ENCODE results near the gene RNF157. TPM values are rescaled to one million over a fixed set of nuclear protein-coding genes. Genes with fewer than 3 reads are reported as not detected.
A peak's percentile ranks its signal among the peaks of the same experiment; 100 is the strongest.

The RNF157 gene
- total RNA-seq, 1 experiment from 2014 or later, result 4.0 TPM

DNA sequence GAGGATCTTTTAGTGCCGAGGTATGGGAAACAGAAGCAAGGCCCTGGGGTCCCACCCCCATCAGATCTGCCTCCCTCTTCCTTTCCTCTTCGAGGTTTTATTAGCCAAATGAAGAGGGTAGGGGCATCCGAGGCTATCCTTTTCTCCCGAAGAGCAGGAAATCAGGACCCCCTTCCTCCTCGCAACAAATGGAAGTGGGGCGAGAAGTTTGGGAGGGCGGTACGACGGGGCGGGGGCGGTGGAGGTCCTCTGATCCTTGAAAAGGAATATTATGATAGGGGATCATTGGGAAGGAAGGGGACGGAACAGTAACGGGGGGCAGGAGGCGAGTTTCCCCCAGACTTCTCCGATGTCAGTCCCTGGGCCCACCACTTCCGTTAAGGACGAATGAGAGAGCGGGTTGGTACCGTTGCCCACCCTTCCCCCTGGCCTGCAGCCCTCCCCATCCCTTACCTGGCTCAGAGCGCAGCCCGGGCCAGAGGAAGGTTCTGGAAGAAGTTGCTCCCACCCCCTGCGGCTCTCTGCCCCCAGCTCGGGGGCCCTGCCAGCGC lies 99.6 kb downstream of the RNF157 start:
- Histone ChIP-seq H3K4me1 (ENCODE audit: control insufficient read depth, insufficient read depth, low read length) (peaks cover 21% of the 10 kb centered on the region), H3K27ac (ENCODE audit: low read length) (no peak overlapping the region), H3K9me3 (ENCODE audit: control insufficient read depth, insufficient read depth, low read depth, low read length) (no peaks in the 10 kb centered on the region), H3K27me3 (ENCODE audit: control insufficient read depth, insufficient read depth, low read length) (no peaks in the 10 kb centered on the region), H3K4me3 (ENCODE audit: low read depth in 2 of 2, low read length in 2 of 2) (peak overlapping the region; percentile 52 to 59), H3K36me3 (ENCODE audit: control insufficient read depth, insufficient read depth, low read length) (no peaks in the 10 kb centered on the region)
- TF ChIP-seq POLR2AphosphoS5 (IDR thresholded peaks at IDR 0.05; ENCODE audit: low read depth, low read length) (no peak), TCF7L2 (IDR thresholded peaks at IDR 0.05; ENCODE audit: low read depth, low read length) (no peak), SIN3A (IDR thresholded peaks at IDR 0.05; ENCODE audit: borderline replicate concordance, insufficient read depth, low read depth, low read length) (no peak)
- TF ChIP-seq, protein P1, sequence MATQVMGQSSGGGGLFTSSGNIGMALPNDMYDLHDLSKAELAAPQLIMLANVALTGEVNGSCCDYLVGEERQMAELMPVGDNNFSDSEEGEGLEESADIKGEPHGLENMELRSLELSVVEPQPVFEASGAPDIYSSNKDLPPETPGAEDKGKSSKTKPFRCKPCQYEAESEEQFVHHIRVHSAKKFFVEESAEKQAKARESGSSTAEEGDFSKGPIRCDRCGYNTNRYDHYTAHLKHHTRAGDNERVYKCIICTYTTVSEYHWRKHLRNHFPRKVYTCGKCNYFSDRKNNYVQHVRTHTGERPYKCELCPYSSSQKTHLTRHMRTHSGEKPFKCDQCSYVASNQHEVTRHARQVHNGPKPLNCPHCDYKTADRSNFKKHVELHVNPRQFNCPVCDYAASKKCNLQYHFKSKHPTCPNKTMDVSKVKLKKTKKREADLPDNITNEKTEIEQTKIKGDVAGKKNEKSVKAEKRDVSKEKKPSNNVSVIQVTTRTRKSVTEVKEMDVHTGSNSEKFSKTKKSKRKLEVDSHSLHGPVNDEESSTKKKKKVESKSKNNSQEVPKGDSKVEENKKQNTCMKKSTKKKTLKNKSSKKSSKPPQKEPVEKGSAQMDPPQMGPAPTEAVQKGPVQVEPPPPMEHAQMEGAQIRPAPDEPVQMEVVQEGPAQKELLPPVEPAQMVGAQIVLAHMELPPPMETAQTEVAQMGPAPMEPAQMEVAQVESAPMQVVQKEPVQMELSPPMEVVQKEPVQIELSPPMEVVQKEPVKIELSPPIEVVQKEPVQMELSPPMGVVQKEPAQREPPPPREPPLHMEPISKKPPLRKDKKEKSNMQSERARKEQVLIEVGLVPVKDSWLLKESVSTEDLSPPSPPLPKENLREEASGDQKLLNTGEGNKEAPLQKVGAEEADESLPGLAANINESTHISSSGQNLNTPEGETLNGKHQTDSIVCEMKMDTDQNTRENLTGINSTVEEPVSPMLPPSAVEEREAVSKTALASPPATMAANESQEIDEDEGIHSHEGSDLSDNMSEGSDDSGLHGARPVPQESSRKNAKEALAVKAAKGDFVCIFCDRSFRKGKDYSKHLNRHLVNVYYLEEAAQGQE (IDR thresholded peaks at IDR 0.05; ENCODE audit: insufficient read depth in 1 of 2, low read depth in 2 of 2, low read length in 1 of 2), result no peak
- TF ChIP-seq, protein P2, sequence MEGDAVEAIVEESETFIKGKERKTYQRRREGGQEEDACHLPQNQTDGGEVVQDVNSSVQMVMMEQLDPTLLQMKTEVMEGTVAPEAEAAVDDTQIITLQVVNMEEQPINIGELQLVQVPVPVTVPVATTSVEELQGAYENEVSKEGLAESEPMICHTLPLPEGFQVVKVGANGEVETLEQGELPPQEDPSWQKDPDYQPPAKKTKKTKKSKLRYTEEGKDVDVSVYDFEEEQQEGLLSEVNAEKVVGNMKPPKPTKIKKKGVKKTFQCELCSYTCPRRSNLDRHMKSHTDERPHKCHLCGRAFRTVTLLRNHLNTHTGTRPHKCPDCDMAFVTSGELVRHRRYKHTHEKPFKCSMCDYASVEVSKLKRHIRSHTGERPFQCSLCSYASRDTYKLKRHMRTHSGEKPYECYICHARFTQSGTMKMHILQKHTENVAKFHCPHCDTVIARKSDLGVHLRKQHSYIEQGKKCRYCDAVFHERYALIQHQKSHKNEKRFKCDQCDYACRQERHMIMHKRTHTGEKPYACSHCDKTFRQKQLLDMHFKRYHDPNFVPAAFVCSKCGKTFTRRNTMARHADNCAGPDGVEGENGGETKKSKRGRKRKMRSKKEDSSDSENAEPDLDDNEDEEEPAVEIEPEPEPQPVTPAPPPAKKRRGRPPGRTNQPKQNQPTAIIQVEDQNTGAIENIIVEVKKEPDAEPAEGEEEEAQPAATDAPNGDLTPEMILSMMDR (IDR thresholded peaks at IDR 0.05), result no peak
- intact Hi-C loops (cut with micrococcal nuclease; ENCODE audit: unreplicated experiment), result no loop called here
- no TSS peak for BruUV-seq (replicated peaks)
- CTCF ChIA-PET, result interaction anchor here (0.5 to 1.1 kb wide), 4 partner anchors 12 to 182 kb away, joined by 3 to 8 read pairs (median 4); no protein-coding TSS in a partner anchor
- ATAC-seq, result peak; percentile 8
- POLR2A ChIA-PET, result interaction anchor here (0.5 to 0.7 kb wide), 4 partner anchors 10 to 105 kb away, joined by 4 to 8 read pairs (median 5); no protein-coding TSS in a partner anchor
- in situ Hi-C loops (cut with HindIII; ENCODE audit: low pct_unique_long_range_greater_than_20kb, low sequenced_read_pairs), result no loop called here
- DNase-seq (ENCODE audit: low read depth, low spot score), result no peak

DNA sequence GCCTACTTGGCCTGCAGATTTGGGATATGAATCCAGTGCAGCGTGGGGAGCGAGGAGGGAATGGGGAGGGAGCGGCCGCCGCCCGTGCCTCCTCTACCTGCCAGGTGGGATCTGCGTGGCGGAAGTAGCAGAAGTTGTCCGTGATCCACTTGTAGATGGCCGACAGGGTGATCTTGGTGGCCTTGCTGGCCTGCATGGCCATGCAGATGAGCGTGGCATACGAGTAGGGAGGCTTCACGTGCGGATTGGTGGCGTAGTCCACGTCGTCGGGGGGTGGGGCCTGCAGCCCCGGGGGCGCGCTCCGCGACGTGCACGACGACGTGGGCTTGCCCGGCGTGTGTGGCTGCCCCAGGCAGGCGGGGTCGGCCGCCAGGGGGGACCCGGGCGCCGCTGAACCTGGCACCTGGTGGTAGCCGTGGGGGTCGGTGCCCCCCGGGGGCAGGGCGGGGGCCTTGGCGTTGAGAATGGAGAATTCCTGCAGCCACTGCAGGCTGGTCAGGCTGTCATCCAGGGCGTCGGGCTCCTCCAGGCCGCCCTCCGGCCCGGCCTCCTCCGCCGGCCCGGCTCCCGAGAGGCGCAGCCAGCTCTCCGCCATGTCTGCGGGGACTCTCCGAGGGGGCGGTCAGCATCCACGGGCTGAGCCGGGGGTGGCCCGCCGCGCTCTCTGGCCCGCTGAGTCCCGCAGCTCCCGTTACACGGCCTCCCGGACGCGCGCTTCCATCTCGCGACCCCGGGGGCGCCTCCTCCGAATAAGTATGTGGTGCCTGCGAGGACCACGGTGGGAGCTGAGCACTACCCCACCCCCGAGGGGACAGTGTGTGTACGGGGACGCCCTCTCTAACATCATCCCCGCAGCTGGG lies 100.3 kb downstream of the RNF157 start:
- H3K9me3 ChIP-seq (ENCODE audit: control insufficient read depth, insufficient read depth, low read depth, low read length), result no peaks in the 10 kb centered on the region
- no peak overlapping the region for H3K4me3 ChIP-seq (ENCODE audit: low read depth in 2 of 2, low read length in 2 of 2)
- no peaks in the 10 kb centered on the region for H3K36me3 ChIP-seq (ENCODE audit: control insufficient read depth, insufficient read depth, low read length)
- no TSS peak for BruUV-seq (replicated peaks)
- no peaks in the 10 kb centered on the region for H3K27me3 ChIP-seq (ENCODE audit: control insufficient read depth, insufficient read depth, low read length)
- H3K4me1 ChIP-seq (ENCODE audit: control insufficient read depth, insufficient read depth, low read length), result peaks cover 21% of the 10 kb centered on the region
- ChIA-PET POLR2A (no interaction called here), CTCF (no interaction called here)
- H3K27ac ChIP-seq (ENCODE audit: low read length), result no peak overlapping the region
- in situ Hi-C loops (cut with HindIII; ENCODE audit: low pct_unique_long_range_greater_than_20kb, low sequenced_read_pairs) (no loop called here), intact Hi-C loops (cut with micrococcal nuclease; ENCODE audit: unreplicated experiment) (no loop called here)
- TF ChIP-seq, protein P2 (IDR thresholded peaks at IDR 0.05), result no peak
- no peak for TF ChIP-seq SIN3A (IDR thresholded peaks at IDR 0.05; ENCODE audit: borderline replicate concordance, insufficient read depth, low read depth, low read length)
- TF ChIP-seq POLR2AphosphoS5 (IDR thresholded peaks at IDR 0.05; ENCODE audit: low read depth, low read length), result no peak
- TF ChIP-seq TCF7L2 (IDR thresholded peaks at IDR 0.05; ENCODE audit: low read depth, low read length), result no peak
- TF ChIP-seq, protein P1 (IDR thresholded peaks at IDR 0.05; ENCODE audit: insufficient read depth in 1 of 2, low read depth in 2 of 2, low read length in 1 of 2), result no peak
- DNase-seq (ENCODE audit: low read depth, low spot score) (no peak), ATAC-seq (no peak)

Data from Panc1 (cell line).